ENCODE measurements around the gene NID2.
A peak's percentile ranks its signal among the peaks of the same experiment; 100 is the strongest.

Gene NID2

DNA sequence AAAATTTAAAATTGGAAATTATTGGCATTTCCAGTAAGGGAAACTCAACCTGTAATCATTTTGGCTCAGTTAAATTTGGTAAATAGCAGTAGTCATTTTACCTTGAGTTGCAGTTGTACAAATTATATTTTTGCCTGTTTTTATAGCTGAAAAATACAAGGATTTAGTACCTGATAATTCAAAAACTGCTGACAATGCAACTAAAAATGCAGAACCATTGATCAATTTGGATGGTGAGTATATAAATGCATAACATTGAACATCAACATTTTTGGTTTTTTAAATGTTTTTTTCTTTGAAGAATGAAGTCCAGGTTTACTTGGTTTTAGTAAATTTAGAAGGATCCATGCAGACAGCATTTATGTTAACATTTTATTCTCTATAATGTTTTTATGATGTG is 70.5 kb downstream of the NID2 start:
- Histone ChIP-seq H3K4me3 (ENCODE audit: low read length) (no peak overlapping the region), H3K27me3 (replicated peaks; ENCODE audit: control insufficient read depth, insufficient read depth, low read length) (no peaks in the 10 kb centered on the region), H3K36me3 (ENCODE audit: control insufficient read depth, insufficient read depth, low read length, severe bottlenecking) (peaks cover 86% of the 10 kb centered on the region), H3K4me1 (ENCODE audit: control insufficient read depth, insufficient read depth, low read length) (peaks cover 34% of the 10 kb centered on the region), H3K9ac (ENCODE audit: low read length) (peak overlapping the region; percentile 47), H3K9me3 (ENCODE audit: control insufficient read depth, low read length) (no peaks in the 10 kb centered on the region)
- no peak for DNase-seq (ENCODE audit: low read depth)

- Histone ChIP-seq H3K9me3 (ENCODE audit: control insufficient read depth, low read length) (no peaks in the 10 kb centered on the region), H3K4me1 (ENCODE audit: control insufficient read depth, insufficient read depth, low read length) (peaks cover 22% of the 10 kb centered on the region), H3K4me3 (ENCODE audit: low read length) (no peak overlapping the region), H3K27me3 (replicated peaks; ENCODE audit: control insufficient read depth, insufficient read depth, low read length) (no peaks in the 10 kb centered on the region), H3K9ac (ENCODE audit: low read length) (peak overlapping the region; percentile 29), H3K36me3 (ENCODE audit: control insufficient read depth, insufficient read depth, low read length, severe bottlenecking) (peaks cover 85% of the 10 kb centered on the region)
- peak; percentile 83 for DNase-seq (ENCODE audit: low read depth)
Observed at GRCh38 chr14:51996148-51996746, 72.6 kb downstream of the NID2 start.

DNA sequence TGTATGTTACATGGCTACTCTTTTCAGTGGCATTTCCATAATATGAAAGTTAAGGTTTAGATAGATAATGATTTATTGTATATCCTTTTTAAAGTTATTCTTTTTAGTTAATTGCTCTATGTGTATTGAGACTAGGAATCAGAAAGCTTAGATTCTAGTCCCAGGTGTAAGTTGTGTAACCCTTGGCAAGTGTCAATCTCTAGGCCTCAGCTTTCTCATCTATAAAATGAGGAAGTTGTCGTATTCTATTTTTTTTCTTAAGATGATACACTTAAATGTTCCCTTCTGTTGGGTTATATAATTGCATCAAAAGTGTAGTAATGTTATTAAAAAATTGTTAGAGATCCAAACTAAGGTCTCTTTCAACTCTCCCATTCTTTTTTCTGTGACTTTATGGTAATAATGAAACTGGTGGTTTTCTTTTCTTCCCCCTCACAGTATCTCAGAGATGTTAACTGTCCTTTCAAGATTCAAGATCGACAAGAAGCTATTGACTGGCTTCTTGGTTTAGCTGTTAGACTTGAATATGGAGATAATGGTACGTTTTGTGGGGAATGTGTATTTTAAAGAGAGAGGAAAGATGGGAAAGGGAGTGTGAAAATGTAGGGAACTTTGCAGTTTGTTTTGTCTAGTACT is 75.5 kb downstream of the NID2 start:
- DNase-seq (ENCODE audit: low read depth), result no peak
- H3K36me3 ChIP-seq (ENCODE audit: control insufficient read depth, insufficient read depth, low read length, severe bottlenecking), result peaks cover 62% of the 10 kb centered on the region
- H3K9me3 ChIP-seq (ENCODE audit: control insufficient read depth, low read length), result no peaks in the 10 kb centered on the region
- no peak overlapping the region for H3K9ac ChIP-seq (ENCODE audit: low read length)
- peaks cover 18% of the 10 kb centered on the region for H3K4me1 ChIP-seq (ENCODE audit: control insufficient read depth, insufficient read depth, low read length)
- H3K4me3 ChIP-seq (ENCODE audit: low read length), result no peak overlapping the region
- no peaks in the 10 kb centered on the region for H3K27me3 ChIP-seq (replicated peaks; ENCODE audit: control insufficient read depth, insufficient read depth, low read length)

GRCh38 chr14:51990488-51990887 is 78.4 kb downstream of the NID2 start:
- no peak for DNase-seq (ENCODE audit: low read depth)
- H3K4me3 ChIP-seq (ENCODE audit: low read length), result peak overlapping the region; percentile 95
- no peaks in the 10 kb centered on the region for H3K27me3 ChIP-seq (replicated peaks; ENCODE audit: control insufficient read depth, insufficient read depth, low read length)
- H3K9ac ChIP-seq (ENCODE audit: low read length), result peak overlapping the region; percentile 94
- peaks cover 42% of the 10 kb centered on the region for H3K36me3 ChIP-seq (ENCODE audit: control insufficient read depth, insufficient read depth, low read length, severe bottlenecking)
- H3K9me3 ChIP-seq (ENCODE audit: control insufficient read depth, low read length), result no peaks in the 10 kb centered on the region
- H3K4me1 ChIP-seq (ENCODE audit: control insufficient read depth, insufficient read depth, low read length), result peaks cover 18% of the 10 kb centered on the region

GRCh38 chr14:51989293-51990234 is 79.3 kb downstream of the NID2 start, which contains the start of gene RTRAF:
Gene RTRAF (plus strand): TSS chr14:51989546. CDS start chr14:51989640, 94 bp downstream.
- Histone ChIP-seq H3K4me1 (ENCODE audit: control insufficient read depth, insufficient read depth, low read length) (peaks cover 18% of the 10 kb centered on the region), H3K27me3 (replicated peaks; ENCODE audit: control insufficient read depth, insufficient read depth, low read length) (no peaks in the 10 kb centered on the region), H3K9me3 (ENCODE audit: control insufficient read depth, low read length) (no peaks in the 10 kb centered on the region), H3K36me3 (ENCODE audit: control insufficient read depth, insufficient read depth, low read length, severe bottlenecking) (peaks cover 33% of the 10 kb centered on the region), H3K4me3 (ENCODE audit: low read length) (peak within 1 kb of the TSS; percentile 95), H3K9ac (ENCODE audit: low read length) (peak within 1 kb of the TSS; percentile 94)
- peak; percentile 97 for DNase-seq (ENCODE audit: low read depth)

DNA sequence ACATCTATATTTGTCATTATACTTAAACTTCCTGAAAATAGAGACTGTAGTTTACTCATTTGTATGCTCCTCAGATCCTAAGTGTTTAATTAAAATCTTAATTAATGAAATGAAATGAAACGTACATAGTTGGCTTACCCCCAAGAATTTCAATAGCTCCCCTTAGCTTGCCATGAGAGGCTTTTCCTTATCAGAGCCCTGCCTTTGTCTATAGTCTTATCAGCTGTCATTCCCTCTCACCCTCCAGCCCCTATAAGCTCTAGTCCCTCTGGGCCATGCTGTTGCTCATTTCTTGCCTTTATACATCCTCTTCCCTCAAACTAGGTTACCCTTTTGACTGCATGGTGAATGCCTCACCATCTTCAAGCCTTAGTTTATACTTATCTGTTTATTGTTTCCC is 80.6 kb downstream of the NID2 start:
- H3K9ac ChIP-seq (ENCODE audit: low read length), result no peak overlapping the region
- peaks cover 15% of the 10 kb centered on the region for H3K4me1 ChIP-seq (ENCODE audit: control insufficient read depth, insufficient read depth, low read length)
- H3K36me3 ChIP-seq (ENCODE audit: control insufficient read depth, insufficient read depth, low read length, severe bottlenecking), result peaks cover 20% of the 10 kb centered on the region
- H3K9me3 ChIP-seq (ENCODE audit: control insufficient read depth, low read length), result no peaks in the 10 kb centered on the region
- no peak overlapping the region for H3K4me3 ChIP-seq (ENCODE audit: low read length)
- no peak for DNase-seq (ENCODE audit: low read depth)
- H3K27me3 ChIP-seq (replicated peaks; ENCODE audit: control insufficient read depth, insufficient read depth, low read length), result no peaks in the 10 kb centered on the region

DNA sequence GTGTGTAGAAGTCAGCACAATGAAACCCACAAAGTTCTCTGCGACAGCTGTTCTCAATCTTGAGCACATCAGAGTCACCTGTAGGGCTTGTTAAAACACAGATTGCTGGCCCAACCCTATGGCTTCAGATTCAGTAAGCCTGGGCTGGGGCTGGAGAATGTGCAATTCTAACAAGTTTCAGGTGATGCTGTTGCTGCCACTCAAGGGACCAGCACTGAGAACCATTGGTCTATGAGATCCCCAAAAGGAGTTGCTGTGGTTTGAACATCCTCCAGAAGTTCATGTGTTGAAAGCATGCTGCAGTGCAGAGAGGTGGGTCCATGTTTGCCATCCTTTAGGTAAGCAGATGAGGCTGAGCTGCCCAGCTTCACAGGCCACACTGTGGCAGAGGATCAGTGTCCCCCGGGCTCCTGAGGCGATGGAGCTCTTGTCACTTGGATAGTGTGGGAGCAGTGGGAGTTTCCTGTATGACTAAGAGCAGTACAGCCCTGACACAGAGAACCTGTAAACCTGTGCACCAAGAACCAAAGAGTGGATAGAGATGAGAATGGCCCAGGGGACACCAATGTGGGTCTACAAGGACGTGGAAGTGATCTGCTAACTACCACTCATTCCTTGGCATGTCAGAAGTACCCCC is 87.5 kb downstream of the NID2 start:
- peaks cover 13% of the 10 kb centered on the region for H3K4me1 ChIP-seq (ENCODE audit: control insufficient read depth, insufficient read depth, low read length)
- no peak overlapping the region for H3K4me3 ChIP-seq (ENCODE audit: low read length)
- no peak overlapping the region for H3K9ac ChIP-seq (ENCODE audit: low read length)
- no peaks in the 10 kb centered on the region for H3K9me3 ChIP-seq (ENCODE audit: control insufficient read depth, low read length)
- DNase-seq (ENCODE audit: low read depth), result no peak
- H3K27me3 ChIP-seq (replicated peaks; ENCODE audit: control insufficient read depth, insufficient read depth, low read length), result peaks cover 4% of the 10 kb centered on the region
- no peaks in the 10 kb centered on the region for H3K36me3 ChIP-seq (ENCODE audit: control insufficient read depth, insufficient read depth, low read length, severe bottlenecking)

GRCh38 chr14:51979088-51979709 is 89.7 kb downstream of the NID2 start:
- Histone ChIP-seq H3K27me3 (replicated peaks; ENCODE audit: control insufficient read depth, insufficient read depth, low read length) (peaks cover 4% of the 10 kb centered on the region), H3K36me3 (ENCODE audit: control insufficient read depth, insufficient read depth, low read length, severe bottlenecking) (no peaks in the 10 kb centered on the region), H3K9me3 (ENCODE audit: control insufficient read depth, low read length) (no peaks in the 10 kb centered on the region), H3K4me3 (ENCODE audit: low read length) (no peak overlapping the region), H3K9ac (ENCODE audit: low read length) (peak overlapping the region; percentile 7), H3K4me1 (ENCODE audit: control insufficient read depth, insufficient read depth, low read length) (peaks cover 13% of the 10 kb centered on the region)
- peak; percentile 93 for DNase-seq (ENCODE audit: low read depth)

DNA sequence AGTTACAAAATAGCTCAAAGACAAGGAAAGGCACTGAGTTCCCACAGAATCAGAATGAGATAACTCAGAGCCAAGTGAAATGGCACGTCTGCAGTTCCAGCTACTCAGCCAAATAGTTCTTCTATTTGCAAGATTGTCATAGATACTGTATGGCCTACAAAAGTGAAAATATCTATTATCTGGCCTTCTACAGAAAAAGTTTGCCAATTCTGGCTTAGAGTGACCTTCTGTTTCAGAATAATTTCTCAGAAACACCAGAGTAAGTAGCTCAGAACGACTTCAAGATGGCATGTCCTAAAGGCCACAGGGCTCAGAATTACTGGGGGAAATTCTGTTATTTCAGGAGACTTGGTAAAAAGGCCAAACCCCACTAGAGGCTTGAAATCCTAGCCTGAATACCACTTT is 90.2 kb downstream of the NID2 start:
- DNase-seq (ENCODE audit: low read depth), result no peak
- peaks cover 4% of the 10 kb centered on the region for H3K27me3 ChIP-seq (replicated peaks; ENCODE audit: control insufficient read depth, insufficient read depth, low read length)
- no peak overlapping the region for H3K4me3 ChIP-seq (ENCODE audit: low read length)
- no peaks in the 10 kb centered on the region for H3K9me3 ChIP-seq (ENCODE audit: control insufficient read depth, low read length)
- H3K4me1 ChIP-seq (ENCODE audit: control insufficient read depth, insufficient read depth, low read length), result peaks cover 13% of the 10 kb centered on the region
- H3K36me3 ChIP-seq (ENCODE audit: control insufficient read depth, insufficient read depth, low read length, severe bottlenecking), result no peaks in the 10 kb centered on the region
- H3K9ac ChIP-seq (ENCODE audit: low read length), result peak overlapping the region; percentile 7

- Histone ChIP-seq H3K4me3 (ENCODE audit: low read length) (no peak overlapping the region), H3K36me3 (ENCODE audit: control insufficient read depth, insufficient read depth, low read length, severe bottlenecking) (no peaks in the 10 kb centered on the region), H3K27me3 (replicated peaks; ENCODE audit: control insufficient read depth, insufficient read depth, low read length) (peaks cover 4% of the 10 kb centered on the region), H3K9ac (ENCODE audit: low read length) (no peak overlapping the region), H3K4me1 (ENCODE audit: control insufficient read depth, insufficient read depth, low read length) (peaks cover 13% of the 10 kb centered on the region), H3K9me3 (ENCODE audit: control insufficient read depth, low read length) (no peaks in the 10 kb centered on the region)
- peak; percentile 29 for DNase-seq (ENCODE audit: low read depth)
Observed at GRCh38 chr14:51977075-51977474, 91.8 kb downstream of the NID2 start.

Measured in adipocyte (in vitro differentiated cells).